Chondrocyte (in vitro differentiated cells): ENCODE measurements around the gene GGACT. TPM values are rescaled to one million over a fixed set of nuclear protein-coding genes. Genes with fewer than 3 reads are reported as not detected.

Experiments
- DNase-seq: peaks from one replicate; pipeline ENCODE4 v3.0.0; 2021; ENCODE audit warnings: mixed read lengths, low spot score
- H3K27ac Mint-ChIP-seq: one replicate; pipeline ENCODE4 v1.8.0; 2021; ENCODE audit warnings: mild to moderate bottlenecking, moderate library complexity, mixed read lengths; ENCODE audit not compliant: unreplicated experiment
- H3K27me3 Mint-ChIP-seq: 2 replicates; pipeline ENCODE4 v1.8.0; 2021; ENCODE audit warnings: low read depth, mixed read lengths
- H3K36me3 Mint-ChIP-seq: 2 replicates; pipeline ENCODE4 v1.8.0; 2021; ENCODE audit warnings: low read depth, mixed read lengths
- H3K4me1 Mint-ChIP-seq: 2 replicates; pipeline ENCODE4 v1.8.0; 2021; ENCODE audit warnings: low read depth, mild to moderate bottlenecking, mixed read lengths
- H3K4me3 Mint-ChIP-seq: one replicate; pipeline ENCODE4 v1.8.0; 2021; ENCODE audit warnings: mild to moderate bottlenecking, moderate library complexity, mixed read lengths; ENCODE audit not compliant: unreplicated experiment
- H3K9me3 Mint-ChIP-seq: 2 replicates; pipeline ENCODE4 v1.8.0; 2021; ENCODE audit warnings: low read depth, mixed read lengths
- CTCF ChIP-seq: fragments of 200-600 bp; sonication (generic); IDR thresholded peaks from 2 replicates; pipeline ENCODE4 v1.5.0; 2021; ENCODE audit warnings: antibody characterized with exemption, mild to moderate bottlenecking, moderate library complexity
- total RNA-seq: library from RNA; stranded (reverse); gene quantifications from 3 replicates; pipeline ENCODE4 v1.2.1, GENCODE V29; 2021

GGACT gene
- total RNA-seq, 1 donor from 2014 or later: 11.3 TPM

DNA sequence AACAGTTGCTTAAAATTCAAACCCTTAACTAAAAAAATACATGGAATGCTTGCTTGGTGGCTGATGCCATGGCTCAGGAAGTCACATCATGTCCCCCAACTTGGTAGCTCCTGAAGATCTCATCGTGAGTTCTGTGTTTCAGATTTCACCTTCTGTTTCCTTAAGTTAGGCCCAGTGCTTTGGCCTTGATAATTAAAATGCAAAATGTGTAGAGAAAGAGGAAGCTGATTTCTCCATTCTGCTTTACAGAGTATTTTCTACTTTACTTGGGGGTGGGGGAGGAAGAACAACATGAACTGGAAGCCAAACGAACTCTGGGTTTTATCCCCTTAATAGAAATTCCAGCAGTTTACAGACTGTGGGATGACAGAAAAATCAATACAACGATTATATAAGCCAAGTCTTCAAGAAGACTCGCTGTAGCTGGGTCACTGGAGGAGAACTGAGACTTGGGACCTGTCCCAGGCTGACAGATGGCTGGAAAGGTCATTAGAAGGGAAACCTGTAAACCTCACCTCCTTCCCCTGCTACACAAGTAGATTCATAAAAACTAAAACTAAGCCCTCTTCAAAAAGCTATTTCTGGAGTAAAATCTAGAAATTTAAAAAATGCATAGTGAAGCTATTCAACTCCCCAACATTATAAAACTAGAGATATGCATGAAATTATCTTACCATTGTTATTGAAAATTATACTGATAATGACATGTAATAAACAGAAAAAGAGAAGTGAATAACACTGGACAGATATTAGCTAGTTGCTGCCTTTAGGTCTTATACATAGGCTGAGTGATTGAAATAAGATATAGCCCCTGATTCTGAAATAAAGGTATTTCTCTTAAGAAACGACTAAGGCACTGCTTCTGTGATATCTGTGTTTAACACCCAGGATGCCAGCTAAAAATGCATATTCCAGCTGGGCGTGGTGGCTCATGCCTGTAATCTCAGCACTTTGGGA is 22.1 kb upstream of the GGACT start:
- Mint-ChIP-seq H3K9me3 (no peaks in the 10 kb centered on the region), H3K36me3 (peaks cover 13% of the 10 kb centered on the region), H3K4me3 (no peak overlapping the region), H3K27ac (no peak overlapping the region), H3K27me3 (no peaks in the 10 kb centered on the region), H3K4me1 (no peaks in the 10 kb centered on the region)
- no peak for TF ChIP-seq CTCF
- no peak for DNase-seq

GRCh38 chr13:100608906-100609305 is 20.3 kb upstream of the GGACT start:
- no peak overlapping the region for H3K27ac Mint-ChIP-seq
- no peak for DNase-seq

DNA sequence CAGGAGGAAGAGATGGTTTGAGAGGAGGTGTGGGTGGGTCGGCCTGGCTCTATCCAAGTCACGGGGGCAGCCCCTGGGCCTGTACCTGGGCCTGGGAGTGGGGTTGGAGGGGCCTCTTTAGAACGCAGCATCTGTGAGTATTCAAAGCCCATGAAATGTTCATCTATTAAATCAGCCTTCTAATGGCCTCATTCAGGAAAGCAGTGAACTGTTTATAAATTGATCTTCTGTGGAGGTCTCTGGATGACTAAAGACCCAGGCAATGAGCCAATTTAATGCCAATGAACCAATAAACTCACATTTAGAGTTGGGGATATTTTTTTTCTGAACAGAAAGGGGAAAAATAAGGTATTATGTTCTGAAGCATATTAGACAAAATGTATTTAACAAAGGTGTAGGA is 19.9 kb upstream of the GGACT start:
- no peak for DNase-seq
- Mint-ChIP-seq H3K4me1 (peaks cover 6% of the 10 kb centered on the region), H3K9me3 (no peaks in the 10 kb centered on the region), H3K27ac (no peak overlapping the region), H3K4me3 (no peak overlapping the region), H3K27me3 (no peaks in the 10 kb centered on the region), H3K36me3 (peaks cover 13% of the 10 kb centered on the region)
- TF ChIP-seq CTCF: no peak

More at GRCh38 chr13:100608906-100609305, 20.3 kb upstream of the GGACT start:
- H3K4me1 Mint-ChIP-seq: peaks cover 6% of the 10 kb centered on the region
- H3K9me3 Mint-ChIP-seq: no peaks in the 10 kb centered on the region
- no peak for TF ChIP-seq CTCF
- H3K27me3 Mint-ChIP-seq: no peaks in the 10 kb centered on the region
- H3K4me3 Mint-ChIP-seq: no peak overlapping the region
- H3K36me3 Mint-ChIP-seq: peaks cover 13% of the 10 kb centered on the region

- H3K27me3 Mint-ChIP-seq: no peaks in the 10 kb centered on the region
- DNase-seq: no peak
- no peak for TF ChIP-seq CTCF
- H3K4me1 Mint-ChIP-seq: peaks cover 12% of the 10 kb centered on the region
- no peak overlapping the region for H3K4me3 Mint-ChIP-seq
- H3K9me3 Mint-ChIP-seq: no peaks in the 10 kb centered on the region
- H3K27ac Mint-ChIP-seq: no peak overlapping the region
- H3K36me3 Mint-ChIP-seq: peaks cover 11% of the 10 kb centered on the region
These were observed 16.5 kb upstream of the GGACT start for GRCh38 chr13:100604918-100605710.

DNA sequence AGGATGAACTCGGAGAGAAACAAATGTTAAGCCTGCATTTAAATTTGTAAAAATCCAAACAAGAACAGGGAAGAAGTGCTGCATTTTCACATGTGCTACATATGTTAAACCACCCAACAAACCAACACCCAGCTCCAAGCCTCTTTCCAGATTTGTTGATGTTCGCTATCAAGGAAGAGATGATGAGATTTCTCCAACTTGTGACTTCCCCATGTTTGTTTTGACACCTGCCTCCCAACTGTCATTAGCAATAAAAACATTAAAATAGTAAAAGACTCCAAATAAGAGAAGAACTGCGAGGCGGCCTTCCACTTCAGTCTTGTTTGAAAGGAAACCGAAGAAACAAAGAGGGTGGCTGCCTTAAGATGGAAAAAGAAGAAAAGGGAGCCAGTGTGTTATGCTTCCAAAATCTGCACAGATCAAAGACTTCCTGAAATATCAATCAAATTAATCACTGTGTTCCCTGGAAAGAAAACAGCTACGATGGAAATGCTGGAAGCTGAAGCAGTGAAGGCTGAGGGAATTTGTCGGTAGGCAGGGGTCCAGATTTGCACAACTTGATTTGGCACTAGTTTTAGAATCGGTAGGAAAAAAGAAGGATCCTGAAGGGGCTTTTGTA is 14.0 kb upstream of the GGACT start:
- Mint-ChIP-seq H3K9me3 (no peaks in the 10 kb centered on the region), H3K36me3 (peaks cover 5% of the 10 kb centered on the region), H3K4me3 (no peak overlapping the region), H3K27me3 (no peaks in the 10 kb centered on the region), H3K4me1 (peaks cover 12% of the 10 kb centered on the region), H3K27ac (no peak overlapping the region)
- no peak for TF ChIP-seq CTCF
- no peak for DNase-seq
